ENCODE data around the gene SAMD8. TPM values are rescaled to one million over a fixed set of nuclear protein-coding genes. Genes with fewer than 3 reads are reported as not detected.

Gene SAMD8
- total RNA-seq, 4 donors from 2014 or later = 18.5 to 23.5 (median 20.4) TPM

- Histone ChIP-seq H3K27ac (no peak overlapping the region), H3K27me3 (no peaks in the 10 kb centered on the region), H3K4me3 (no peak overlapping the region), H3K9me3 (no peaks in the 10 kb centered on the region), H3K36me3 (no peaks in the 10 kb centered on the region), H3K4me1 (no peaks in the 10 kb centered on the region)
- DNase-seq = no peak
- no peak for TF ChIP-seq CTCF (IDR thresholded peaks at IDR 0.05)
- TF ChIP-seq POLR2A (IDR thresholded peaks at IDR 0.05) = no peak
These were observed 13.7 kb upstream of the SAMD8 start for GRCh38 chr10:75097666-75098285.

GRCh38 chr10:75098902-75099673, 12.4 kb upstream of the SAMD8 start:
- H3K4me1 ChIP-seq = no peaks in the 10 kb centered on the region
- no peaks in the 10 kb centered on the region for H3K36me3 ChIP-seq
- TF ChIP-seq POLR2A (IDR thresholded peaks at IDR 0.05) (no peak), CTCF (IDR thresholded peaks at IDR 0.05) (no peak)
- no peaks in the 10 kb centered on the region for H3K27me3 ChIP-seq
- no peaks in the 10 kb centered on the region for H3K9me3 ChIP-seq
- no peak for DNase-seq
- H3K27ac ChIP-seq = no peak overlapping the region
- no peak overlapping the region for H3K4me3 ChIP-seq

- H3K4me1 ChIP-seq = no peaks in the 10 kb centered on the region
- peak in 1 of 2 donors; percentile 19 for TF ChIP-seq POLR2A (IDR thresholded peaks at IDR 0.05)
- peak; percentile 92 to 98 (median 96) for TF ChIP-seq CTCF (IDR thresholded peaks at IDR 0.05)
- no peaks in the 10 kb centered on the region for H3K36me3 ChIP-seq
- peak; percentile 73 to 89 (median 86) for DNase-seq
- no peaks in the 10 kb centered on the region for H3K9me3 ChIP-seq
- no peak overlapping the region for H3K27ac ChIP-seq
- H3K27me3 ChIP-seq = no peaks in the 10 kb centered on the region
- no peak overlapping the region for H3K4me3 ChIP-seq
These were observed 11.3 kb upstream of the SAMD8 start for GRCh38 chr10:75099952-75100763.

GRCh38 chr10:75100764-75101291, 10.6 kb upstream of the SAMD8 start:
- H3K4me1 ChIP-seq = no peaks in the 10 kb centered on the region
- DNase-seq = no peak
- H3K27me3 ChIP-seq = no peaks in the 10 kb centered on the region
- H3K36me3 ChIP-seq = no peaks in the 10 kb centered on the region
- no peak for TF ChIP-seq POLR2A (IDR thresholded peaks at IDR 0.05)
- no peak for TF ChIP-seq CTCF (IDR thresholded peaks at IDR 0.05)
- no peak overlapping the region for H3K27ac ChIP-seq
- no peaks in the 10 kb centered on the region for H3K9me3 ChIP-seq
- H3K4me3 ChIP-seq = no peak overlapping the region

- Histone ChIP-seq H3K4me3 (no peak overlapping the region), H3K27ac (no peak overlapping the region), H3K36me3 (no peaks in the 10 kb centered on the region), H3K27me3 (no peaks in the 10 kb centered on the region), H3K4me1 (no peaks in the 10 kb centered on the region), H3K9me3 (no peaks in the 10 kb centered on the region)
- peak in 1 of 3 donors; percentile 29 for DNase-seq
- TF ChIP-seq CTCF (IDR thresholded peaks at IDR 0.05) = no peak
- TF ChIP-seq POLR2A (IDR thresholded peaks at IDR 0.05) = no peak
These were observed 9.8 kb upstream of the SAMD8 start for GRCh38 chr10:75101416-75102251.

Data from Peyer's patch (tissue), 4 donors.